Activated naive CD8-positive, alpha-beta T cell (primary cell): ENCODE data around the gene STMN3.
A peak's percentile ranks its signal among the peaks of the same experiment; 100 is the strongest.

Experiments used
- H3K27ac Mint-ChIP-seq: one replicate; pipeline ENCODE4 v1.8.0; 2021; ENCODE audit warnings: mixed read lengths
- H3K27me3 Mint-ChIP-seq: one replicate; pipeline ENCODE4 v1.8.0; 2021; ENCODE audit warnings: mixed read lengths
- H3K36me3 Mint-ChIP-seq: one replicate; pipeline ENCODE4 v1.8.0; 2021; ENCODE audit warnings: mixed read lengths
- H3K4me1 Mint-ChIP-seq: one replicate; pipeline ENCODE4 v1.8.0; 2021; ENCODE audit warnings: low read depth, mixed read lengths
- H3K4me3 Mint-ChIP-seq: one replicate; pipeline ENCODE4 v1.8.0; 2021; ENCODE audit warnings: mild to moderate bottlenecking, mixed read lengths
- H3K9me3 Mint-ChIP-seq: one replicate; pipeline ENCODE4 v1.8.0; 2021; ENCODE audit warnings: low read depth, mixed read lengths

Gene STMN3

GRCh38 chr20:63653041-63653973 is at the start of gene STMN3:
STMN3 (minus strand) TSS chr20:63653424; CDS start chr20:63653345, 79 bp downstream.
- peaks cover 28% of the 10 kb centered on the region for H3K4me1 Mint-ChIP-seq
- H3K4me3 Mint-ChIP-seq, result peak within 1 kb of the TSS; percentile 75
- H3K27ac Mint-ChIP-seq, result peak within 1 kb of the TSS; percentile 82
- no peaks in the 10 kb centered on the region for H3K9me3 Mint-ChIP-seq
- H3K27me3 Mint-ChIP-seq, result no peaks in the 10 kb centered on the region
- no peaks in the 10 kb centered on the region for H3K36me3 Mint-ChIP-seq

- Mint-ChIP-seq H3K27ac (no peak overlapping the region), H3K4me1 (peaks cover 20% of the 10 kb centered on the region), H3K27me3 (no peaks in the 10 kb centered on the region), H3K9me3 (no peaks in the 10 kb centered on the region), H3K4me3 (no peak overlapping the region), H3K36me3 (peaks cover 5% of the 10 kb centered on the region)
These were observed 48.9 kb upstream of the STMN3 start for GRCh38 chr20:63702036-63702665.

- Mint-ChIP-seq H3K4me3 (no peak overlapping the region), H3K36me3 (peaks cover 2% of the 10 kb centered on the region), H3K27ac (no peak overlapping the region), H3K27me3 (no peaks in the 10 kb centered on the region), H3K4me1 (peaks cover 16% of the 10 kb centered on the region), H3K9me3 (no peaks in the 10 kb centered on the region)
These were observed 48.3 kb upstream of the STMN3 start for GRCh38 chr20:63701329-63702035.

- peaks cover 2% of the 10 kb centered on the region for H3K36me3 Mint-ChIP-seq
- no peaks in the 10 kb centered on the region for H3K27me3 Mint-ChIP-seq
- H3K27ac Mint-ChIP-seq, result no peak overlapping the region
- no peaks in the 10 kb centered on the region for H3K9me3 Mint-ChIP-seq
- H3K4me3 Mint-ChIP-seq, result no peak overlapping the region
- H3K4me1 Mint-ChIP-seq, result peaks cover 16% of the 10 kb centered on the region
These were observed 47.8 kb upstream of the STMN3 start for GRCh38 chr20:63701051-63701328.

GRCh38 chr20:63700199-63701050 is 47.2 kb upstream of the STMN3 start:
- Mint-ChIP-seq H3K27ac (no peak overlapping the region), H3K9me3 (no peaks in the 10 kb centered on the region), H3K27me3 (no peaks in the 10 kb centered on the region), H3K4me3 (no peak overlapping the region), H3K4me1 (peaks cover 18% of the 10 kb centered on the region), H3K36me3 (peaks cover 2% of the 10 kb centered on the region)

GRCh38 chr20:63699466-63700198 is 46.4 kb upstream of the STMN3 start:
- H3K27ac Mint-ChIP-seq, result peak overlapping the region; percentile 34
- H3K9me3 Mint-ChIP-seq, result no peaks in the 10 kb centered on the region
- peaks cover 15% of the 10 kb centered on the region for H3K4me1 Mint-ChIP-seq
- H3K27me3 Mint-ChIP-seq, result no peaks in the 10 kb centered on the region
- peak overlapping the region; percentile 35 for H3K4me3 Mint-ChIP-seq
- H3K36me3 Mint-ChIP-seq, result no peaks in the 10 kb centered on the region

GRCh38 chr20:63698739-63699465 is 45.7 kb upstream of the STMN3 start:
- Mint-ChIP-seq H3K27ac (peak overlapping the region; percentile 34), H3K36me3 (no peaks in the 10 kb centered on the region), H3K27me3 (no peaks in the 10 kb centered on the region), H3K9me3 (no peaks in the 10 kb centered on the region), H3K4me1 (peaks cover 15% of the 10 kb centered on the region), H3K4me3 (peak overlapping the region; percentile 35)

GRCh38 chr20:63697868-63698545 is 44.8 kb upstream of the STMN3 start:
- H3K9me3 Mint-ChIP-seq, result no peaks in the 10 kb centered on the region
- H3K4me1 Mint-ChIP-seq, result peaks cover 17% of the 10 kb centered on the region
- H3K36me3 Mint-ChIP-seq, result no peaks in the 10 kb centered on the region
- H3K27me3 Mint-ChIP-seq, result no peaks in the 10 kb centered on the region
- no peak overlapping the region for H3K27ac Mint-ChIP-seq
- no peak overlapping the region for H3K4me3 Mint-ChIP-seq

- Mint-ChIP-seq H3K27me3 (no peaks in the 10 kb centered on the region), H3K36me3 (no peaks in the 10 kb centered on the region), H3K4me1 (peaks cover 17% of the 10 kb centered on the region), H3K9me3 (no peaks in the 10 kb centered on the region), H3K4me3 (peak overlapping the region; percentile 42), H3K27ac (no peak overlapping the region)
These were observed 44.2 kb upstream of the STMN3 start for GRCh38 chr20:63697357-63697867.

GRCh38 chr20:63696628-63697356 is 43.6 kb upstream of the STMN3 start, which contains the start of gene TNFRSF6B:
TNFRSF6B (plus strand) TSS chr20:63696652; CDS start chr20:63696768, 116 bp downstream.
- H3K27ac Mint-ChIP-seq, result peak within 1 kb of the TSS; percentile 61
- H3K4me3 Mint-ChIP-seq, result peak within 1 kb of the TSS; percentile 52
- no peaks in the 10 kb centered on the region for H3K36me3 Mint-ChIP-seq
- H3K27me3 Mint-ChIP-seq, result no peaks in the 10 kb centered on the region
- H3K4me1 Mint-ChIP-seq, result peaks cover 17% of the 10 kb centered on the region
- H3K9me3 Mint-ChIP-seq, result no peaks in the 10 kb centered on the region

GRCh38 chr20:63696306-63696627 is 43.0 kb upstream of the STMN3 start:
- Mint-ChIP-seq H3K36me3 (no peaks in the 10 kb centered on the region), H3K27ac (peak overlapping the region; percentile 61), H3K9me3 (no peaks in the 10 kb centered on the region), H3K4me1 (peaks cover 18% of the 10 kb centered on the region), H3K27me3 (no peaks in the 10 kb centered on the region), H3K4me3 (peak overlapping the region; percentile 52)

GRCh38 chr20:63695424-63696305 is 42.4 kb upstream of the STMN3 start:
- Mint-ChIP-seq H3K4me1 (peaks cover 18% of the 10 kb centered on the region), H3K27ac (peak overlapping the region; percentile 61)

More at GRCh38 chr20:63695424-63696305, 42.4 kb upstream of the STMN3 start:
- H3K9me3 Mint-ChIP-seq, result no peaks in the 10 kb centered on the region
- peak overlapping the region; percentile 52 for H3K4me3 Mint-ChIP-seq
- no peaks in the 10 kb centered on the region for H3K27me3 Mint-ChIP-seq
- H3K36me3 Mint-ChIP-seq, result no peaks in the 10 kb centered on the region
